Measurements from ENCODE around the gene U2AF1L4. TPM values are rescaled to one million over a fixed set of nuclear protein-coding genes. Genes with fewer than 3 reads are reported as not detected.

The U2AF1L4 gene
- total RNA-seq, 1 donor from 2014 or later = 19.4 TPM

- H3K27me3 Mint-ChIP-seq (ENCODE audit: low read depth) = peaks cover 4% of the 10 kb centered on the region
- no peak for DNase-seq (ENCODE audit: low read depth, low spot score)
Measured at GRCh38 chr19:35742121-35742724, 3.0 kb downstream of the U2AF1L4 start, which contains the start of gene IGFLR1. Gene IGFLR1, minus strand, starts transcription at chr19:35742452. Its CDS starts 1,272 bp downstream, at chr19:35741180.

GRCh38 chr19:35741203-35741515 lies 4.1 kb downstream of the U2AF1L4 start:
- DNase-seq (ENCODE audit: low read depth, low spot score) = no peak
- H3K4me3 Mint-ChIP-seq = peak overlapping the region; percentile 89
- no peaks in the 10 kb centered on the region for H3K9me3 Mint-ChIP-seq
- H3K36me3 Mint-ChIP-seq (ENCODE audit: low read depth) = peaks cover 2% of the 10 kb centered on the region
- H3K27me3 Mint-ChIP-seq (ENCODE audit: low read depth) = peaks cover 4% of the 10 kb centered on the region
- H3K4me1 Mint-ChIP-seq = peaks cover 33% of the 10 kb centered on the region
- H3K27ac Mint-ChIP-seq (ENCODE audit: unreplicated experiment) = peak overlapping the region; percentile 98
- TF ChIP-seq, protein P1, sequence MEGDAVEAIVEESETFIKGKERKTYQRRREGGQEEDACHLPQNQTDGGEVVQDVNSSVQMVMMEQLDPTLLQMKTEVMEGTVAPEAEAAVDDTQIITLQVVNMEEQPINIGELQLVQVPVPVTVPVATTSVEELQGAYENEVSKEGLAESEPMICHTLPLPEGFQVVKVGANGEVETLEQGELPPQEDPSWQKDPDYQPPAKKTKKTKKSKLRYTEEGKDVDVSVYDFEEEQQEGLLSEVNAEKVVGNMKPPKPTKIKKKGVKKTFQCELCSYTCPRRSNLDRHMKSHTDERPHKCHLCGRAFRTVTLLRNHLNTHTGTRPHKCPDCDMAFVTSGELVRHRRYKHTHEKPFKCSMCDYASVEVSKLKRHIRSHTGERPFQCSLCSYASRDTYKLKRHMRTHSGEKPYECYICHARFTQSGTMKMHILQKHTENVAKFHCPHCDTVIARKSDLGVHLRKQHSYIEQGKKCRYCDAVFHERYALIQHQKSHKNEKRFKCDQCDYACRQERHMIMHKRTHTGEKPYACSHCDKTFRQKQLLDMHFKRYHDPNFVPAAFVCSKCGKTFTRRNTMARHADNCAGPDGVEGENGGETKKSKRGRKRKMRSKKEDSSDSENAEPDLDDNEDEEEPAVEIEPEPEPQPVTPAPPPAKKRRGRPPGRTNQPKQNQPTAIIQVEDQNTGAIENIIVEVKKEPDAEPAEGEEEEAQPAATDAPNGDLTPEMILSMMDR (conservative IDR thresholded peaks at IDR 0.05) = peak; percentile 45

More at GRCh38 chr19:35742121-35742724, 3.0 kb downstream of the U2AF1L4 start, which contains the start of gene IGFLR1:
- peaks cover 39% of the 10 kb centered on the region for H3K4me1 Mint-ChIP-seq
- peak within 1 kb of the TSS; percentile 97 for H3K4me3 Mint-ChIP-seq
- peak within 1 kb of the TSS; percentile 94 for H3K27ac Mint-ChIP-seq (ENCODE audit: unreplicated experiment)
- H3K36me3 Mint-ChIP-seq (ENCODE audit: low read depth) = peaks cover 2% of the 10 kb centered on the region
- H3K9me3 Mint-ChIP-seq = no peaks in the 10 kb centered on the region
- TF ChIP-seq, protein P1 (conservative IDR thresholded peaks at IDR 0.05) = no peak

- DNase-seq (ENCODE audit: low read depth, low spot score) = peak; percentile 98
- Mint-ChIP-seq H3K4me1 (peaks cover 27% of the 10 kb centered on the region), H3K36me3 (ENCODE audit: low read depth) (peaks cover 2% of the 10 kb centered on the region), H3K27me3 (ENCODE audit: low read depth) (peaks cover 4% of the 10 kb centered on the region), H3K9me3 (no peaks in the 10 kb centered on the region), H3K4me3 (peak overlapping the region; percentile 89), H3K27ac (ENCODE audit: unreplicated experiment) (peak overlapping the region; percentile 98)
- TF ChIP-seq, protein P1 (conservative IDR thresholded peaks at IDR 0.05) = peak; percentile 53
Measured at GRCh38 chr19:35740423-35741202, 4.6 kb downstream of the U2AF1L4 start.

- no peak for DNase-seq (ENCODE audit: low read depth, low spot score)
Measured at GRCh38 chr19:35740108-35740422, 5.2 kb downstream of the U2AF1L4 start.

DNA sequence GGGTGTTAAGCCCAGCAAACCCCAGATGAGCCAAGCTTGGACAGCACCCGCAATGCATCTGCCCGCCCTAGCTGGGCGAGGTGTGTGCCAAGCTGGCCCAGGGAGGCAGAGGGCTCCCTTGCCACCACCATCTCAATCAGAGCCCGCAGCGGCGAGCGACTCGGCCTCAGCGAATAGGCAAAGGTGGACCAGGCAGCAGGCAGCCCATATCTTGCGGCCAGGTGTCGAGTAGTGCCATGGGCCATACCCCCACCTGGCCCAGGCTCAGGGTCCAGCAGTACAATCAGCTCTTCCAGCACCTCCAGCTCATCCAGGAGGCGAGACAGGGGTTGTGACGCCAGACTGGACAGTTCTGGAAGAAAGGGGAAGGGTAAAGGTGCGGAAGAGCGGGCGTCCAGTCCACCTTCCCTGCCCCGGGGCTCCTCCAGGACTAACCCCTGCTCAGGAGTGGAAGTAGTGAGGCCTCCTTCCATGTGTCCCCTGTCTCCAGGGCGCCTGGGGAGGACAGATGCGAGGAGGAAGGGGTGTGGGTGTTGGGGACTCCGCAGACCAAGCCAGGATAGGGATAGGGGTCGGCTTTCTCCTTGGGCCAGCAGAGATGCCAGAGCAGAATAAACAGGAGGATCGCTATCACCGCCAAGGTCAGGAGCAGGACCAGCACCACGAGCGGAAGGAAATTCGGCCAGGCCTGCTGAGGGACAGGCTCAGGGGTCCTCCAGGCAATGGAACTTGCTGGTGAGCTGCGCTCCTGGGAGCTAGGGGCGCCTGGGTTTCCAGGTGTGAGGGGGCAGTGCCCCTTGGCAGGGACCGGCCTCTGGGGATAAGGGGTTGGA lies 5.7 kb downstream of the U2AF1L4 start:
- Mint-ChIP-seq H3K4me1 (peaks cover 19% of the 10 kb centered on the region), H3K27me3 (ENCODE audit: low read depth) (peaks cover 4% of the 10 kb centered on the region), H3K4me3 (peak overlapping the region; percentile 89), H3K27ac (ENCODE audit: unreplicated experiment) (no peak overlapping the region), H3K36me3 (ENCODE audit: low read depth) (peaks cover 7% of the 10 kb centered on the region), H3K9me3 (no peaks in the 10 kb centered on the region)
- TF ChIP-seq, protein P1 (conservative IDR thresholded peaks at IDR 0.05) = no peak
- DNase-seq (ENCODE audit: low read depth, low spot score) = no peak

More at GRCh38 chr19:35740108-35740422, 5.2 kb downstream of the U2AF1L4 start:
- peaks cover 2% of the 10 kb centered on the region for H3K36me3 Mint-ChIP-seq (ENCODE audit: low read depth)
- H3K27me3 Mint-ChIP-seq (ENCODE audit: low read depth) = peaks cover 4% of the 10 kb centered on the region
- H3K27ac Mint-ChIP-seq (ENCODE audit: unreplicated experiment) = no peak overlapping the region
- H3K9me3 Mint-ChIP-seq = no peaks in the 10 kb centered on the region
- H3K4me3 Mint-ChIP-seq = peak overlapping the region; percentile 89
- TF ChIP-seq, protein P1 (conservative IDR thresholded peaks at IDR 0.05) = no peak
- peaks cover 22% of the 10 kb centered on the region for H3K4me1 Mint-ChIP-seq

All from neural crest cell (in vitro differentiated cells).